GM10248 (cell line): ENCODE data around the gene NOC3L.
"Not testable (repeated sequence)": the region's sequence is repeated elsewhere in the genome, so short reads cannot be mapped to it uniquely, and the experiment has no call there.

Experiments
- CTCF ChIA-PET: fragments of 300-600 bp; sonication (Branson Sonifier 250); formaldehyde crosslinking; extraction: SDS; loops from one replicate; lab custom pipeline; 2021; ENCODE audit warnings: antibody characterized with exemption; lab: Yijun Ruan, JAX
- POLR2A ChIA-PET: fragments of 350-650 bp; sonication (Branson Sonifier 250); formaldehyde crosslinking; extraction: SDS; loops from one replicate; lab custom pipeline; 2020; ENCODE audit warnings: antibody characterized with exemption; lab: Yijun Ruan, JAX
- DNase-seq: peaks from one replicate; pipeline ENCODE4 v3.0.0; 2012; ENCODE audit errors: extremely low spot score
- TF ChIP-seq, protein P1 (sequence below): IDR thresholded peaks from 2 replicates; pipeline ENCODE4 v1.5.1; 2012; ENCODE audit warnings: mild to moderate bottlenecking, low read depth; ENCODE audit errors: extremely low read depth, missing control alignments, control extremely low read depth

NOC3L gene

DNA sequence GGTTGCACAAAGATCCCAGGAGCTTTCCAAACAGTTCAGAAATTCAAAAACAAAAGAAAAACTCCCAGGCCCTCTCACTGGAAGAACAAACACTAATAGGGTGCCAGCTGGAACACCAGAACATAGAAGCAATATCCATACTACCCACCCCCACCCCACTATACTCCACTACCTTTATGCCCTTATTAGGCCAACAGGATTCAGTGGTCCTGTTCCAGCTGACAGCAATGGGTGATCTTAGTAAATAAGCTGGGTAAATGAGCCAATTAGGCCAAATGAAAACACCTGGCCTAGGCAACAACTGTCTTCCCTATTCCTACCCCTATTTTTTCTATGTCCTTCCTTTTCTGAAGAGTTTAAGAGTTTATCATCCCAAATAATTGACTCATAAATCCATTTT, 11.7 kb downstream of the NOC3L start:
- ChIA-PET CTCF (interaction anchor here (1.2 to 2.0 kb wide), 3 partner anchors 11 to 19 kb away, joined by 4 to 5 read pairs (median 5); partner anchors contain the start of gene NOC3L), POLR2A (interaction anchor here (0.6 kb wide), 1 partner anchor 69 kb away, joined by 4 read pairs; no protein-coding TSS in a partner anchor)
- DNase-seq, result no peak
- TF ChIP-seq, protein P1, sequence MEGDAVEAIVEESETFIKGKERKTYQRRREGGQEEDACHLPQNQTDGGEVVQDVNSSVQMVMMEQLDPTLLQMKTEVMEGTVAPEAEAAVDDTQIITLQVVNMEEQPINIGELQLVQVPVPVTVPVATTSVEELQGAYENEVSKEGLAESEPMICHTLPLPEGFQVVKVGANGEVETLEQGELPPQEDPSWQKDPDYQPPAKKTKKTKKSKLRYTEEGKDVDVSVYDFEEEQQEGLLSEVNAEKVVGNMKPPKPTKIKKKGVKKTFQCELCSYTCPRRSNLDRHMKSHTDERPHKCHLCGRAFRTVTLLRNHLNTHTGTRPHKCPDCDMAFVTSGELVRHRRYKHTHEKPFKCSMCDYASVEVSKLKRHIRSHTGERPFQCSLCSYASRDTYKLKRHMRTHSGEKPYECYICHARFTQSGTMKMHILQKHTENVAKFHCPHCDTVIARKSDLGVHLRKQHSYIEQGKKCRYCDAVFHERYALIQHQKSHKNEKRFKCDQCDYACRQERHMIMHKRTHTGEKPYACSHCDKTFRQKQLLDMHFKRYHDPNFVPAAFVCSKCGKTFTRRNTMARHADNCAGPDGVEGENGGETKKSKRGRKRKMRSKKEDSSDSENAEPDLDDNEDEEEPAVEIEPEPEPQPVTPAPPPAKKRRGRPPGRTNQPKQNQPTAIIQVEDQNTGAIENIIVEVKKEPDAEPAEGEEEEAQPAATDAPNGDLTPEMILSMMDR, result no peak

DNA sequence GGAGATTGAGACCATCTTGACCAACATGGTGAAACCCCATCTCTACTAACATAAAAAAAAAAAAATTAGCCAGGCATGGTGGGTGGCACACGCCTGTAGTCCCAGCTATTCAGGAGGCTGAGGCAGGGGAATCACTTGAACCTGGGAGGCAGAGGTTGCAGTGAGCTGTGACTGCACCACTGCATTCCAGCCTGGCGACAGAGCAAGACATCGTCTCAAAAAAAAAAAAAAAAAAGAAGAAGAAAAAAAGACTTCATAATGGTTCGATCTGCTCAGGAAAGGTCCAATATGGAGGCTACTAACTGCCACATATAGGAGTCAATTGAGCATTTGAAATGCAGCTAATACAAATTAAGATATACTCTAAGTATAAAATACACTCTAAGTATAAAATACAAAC, 12.2 kb downstream of the NOC3L start:
- DNase-seq, result not testable (repeated sequence)
- ChIA-PET CTCF (interaction anchor here (1.2 to 2.0 kb wide), 5 partner anchors 12 to 20 kb away, joined by 3 to 5 read pairs (median 4); partner anchors contain the start of gene NOC3L), POLR2A (interaction anchor here (0.6 to 0.7 kb wide), 2 partner anchors 70 to 182 kb away, joined by 4 to 7 read pairs; no protein-coding TSS in a partner anchor)

DNA sequence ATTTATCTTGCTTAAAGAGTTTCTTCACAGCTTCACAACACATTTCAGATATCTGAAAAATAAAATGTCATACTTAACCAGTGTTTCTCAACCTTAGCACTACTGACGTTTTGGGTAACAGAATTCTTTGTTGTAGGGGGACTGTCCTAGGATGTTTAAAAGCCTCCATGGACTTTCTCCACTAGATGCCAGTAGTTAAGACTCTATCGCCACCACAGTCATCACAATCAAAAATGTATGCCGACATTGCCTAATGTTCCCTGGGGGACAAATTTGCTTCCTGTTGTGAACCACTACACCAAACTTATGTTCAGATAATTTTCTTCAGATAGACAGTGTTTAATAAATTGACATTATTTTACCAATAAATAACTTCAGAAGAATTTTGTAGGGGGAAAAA, 13.4 kb downstream of the NOC3L start:
- TF ChIP-seq, protein P1, result no peak
- CTCF ChIA-PET, result interaction anchor here (1.3 to 1.4 kb wide), 2 partner anchors 16 kb away, joined by 3 read pairs; no protein-coding TSS in a partner anchor
- POLR2A ChIA-PET, result no interaction called here

DNA sequence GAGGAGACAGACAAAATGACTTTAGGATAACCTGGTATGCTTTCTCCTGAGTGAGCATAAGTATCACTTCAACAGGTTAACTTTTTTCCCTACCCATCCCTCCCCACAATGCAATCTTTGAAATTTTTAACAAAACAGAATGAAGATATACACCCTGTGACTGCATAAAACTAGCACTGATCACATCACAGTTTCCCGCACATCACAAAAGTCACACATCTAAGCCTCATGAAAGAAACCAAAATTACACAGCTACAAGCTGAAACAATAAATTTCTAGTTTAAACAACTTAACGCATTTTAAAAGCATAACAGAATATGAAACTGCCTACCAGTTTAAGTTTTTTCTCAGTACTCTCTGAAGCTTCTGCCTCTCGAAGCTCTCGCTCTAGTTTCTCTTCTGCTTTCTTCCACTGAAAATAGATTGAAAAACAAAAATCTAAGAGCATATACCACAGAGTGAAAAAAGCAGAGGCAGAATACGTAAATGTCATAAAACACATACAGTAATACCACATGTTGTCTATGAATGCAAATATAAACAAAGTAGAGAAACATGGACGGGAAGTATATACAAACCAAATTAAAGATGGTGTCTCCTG, 18.1 kb downstream of the NOC3L start:
- peak; percentile 59 for DNase-seq
- ChIA-PET POLR2A (no interaction called here), CTCF (interaction anchor here (1.0 to 2.7 kb wide), 5 partner anchors 11 to 99 kb away, joined by 3 to 13 read pairs (median 3); no protein-coding TSS in a partner anchor)
- TF ChIP-seq, protein P1, result no peak

More for the DNA sequence above, 13.4 kb downstream of the NOC3L start:
- DNase-seq, result no peak

- CTCF ChIA-PET, result interaction anchor here (1.0 to 2.4 kb wide), 4 partner anchors 9 to 101 kb away, joined by 3 to 11 read pairs (median 4); no protein-coding TSS in a partner anchor
- TF ChIP-seq, protein P1, result no peak
- POLR2A ChIA-PET, result no interaction called here
- DNase-seq, result no peak
Observed at GRCh38 chr10:94343151-94343550, 19.6 kb downstream of the NOC3L start.

DNA sequence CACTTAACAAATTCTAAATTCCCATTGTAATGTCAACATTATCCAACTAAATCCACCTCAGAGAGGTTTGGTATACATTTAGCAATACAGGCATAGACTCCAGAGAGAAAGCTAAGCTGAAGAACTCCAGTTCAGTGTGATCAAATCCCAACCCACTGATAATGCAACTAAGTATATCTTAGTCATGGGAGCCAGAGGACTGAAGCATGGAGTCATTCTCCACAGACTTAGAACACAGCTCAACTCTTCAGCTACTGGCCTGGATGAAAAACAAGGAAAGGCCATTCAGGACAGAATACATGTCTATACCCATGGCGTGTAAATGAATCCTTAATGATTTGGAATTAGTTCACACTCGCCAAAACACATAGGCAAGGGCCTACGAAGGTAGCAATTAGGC, 27.9 kb downstream of the NOC3L start:
- TF ChIP-seq, protein P1, result no peak
- POLR2A ChIA-PET, result no interaction called here
- DNase-seq, result no peak
- CTCF ChIA-PET, result interaction anchor here (1.2 to 8.9 kb wide), 5 partner anchors 8 to 30 kb away, joined by 3 to 90 read pairs (median 11); no protein-coding TSS in a partner anchor

- TF ChIP-seq, protein P1, result no peak
- DNase-seq, result no peak
- CTCF ChIA-PET, result interaction anchor here (1.3 to 8.9 kb wide), 7 partner anchors 9 to 111 kb away, joined by 3 to 90 read pairs (median 6); no protein-coding TSS in a partner anchor
- POLR2A ChIA-PET, result no interaction called here
Observed at GRCh38 chr10:94333051-94333450, 29.7 kb downstream of the NOC3L start.
